Measurements from ENCODE around the gene DTX3.
"Not testable (repeated sequence)": the region's sequence is repeated elsewhere in the genome, so short reads cannot be mapped to it uniquely, and the experiment has no call there.

DTX3 gene

GRCh38 chr12:57606821-57607220 lies 2.2 kb downstream of the DTX3 start:
- no peak for DNase-seq (ENCODE audit: low read depth in 2 of 3, low spot score in 1 of 3)

GRCh38 chr12:57607958-57608663 lies 3.5 kb downstream of the DTX3 start:
- DNase-seq (ENCODE audit: low read depth in 2 of 3, low spot score in 1 of 3): no peak

- DNase-seq (ENCODE audit: low read depth in 2 of 3, low spot score in 1 of 3): no peak
Measured at GRCh38 chr12:57609101-57609780, 4.6 kb downstream of the DTX3 start.

GRCh38 chr12:57609781-57610553 lies 5.3 kb downstream of the DTX3 start:
- DNase-seq (ENCODE audit: low read depth in 2 of 3, low spot score in 1 of 3): no peak

GRCh38 chr12:57610554-57611107 lies 6.0 kb downstream of the DTX3 start:
- no peak for DNase-seq (ENCODE audit: low read depth in 2 of 3, low spot score in 1 of 3)

- peak in 1 of 3 donors; percentile 49 for DNase-seq (ENCODE audit: low read depth in 2 of 3, low spot score in 1 of 3)
Measured at GRCh38 chr12:57611108-57611826, 6.6 kb downstream of the DTX3 start, which contains the start of gene ARHGEF25. TSS of gene ARHGEF25 (plus strand) at chr12:57611435. CDS start at chr12:57611895, 460 bp downstream.

GRCh38 chr12:57611827-57612710 lies 7.4 kb downstream of the DTX3 start:
- DNase-seq (ENCODE audit: low read depth in 2 of 3, low spot score in 1 of 3): no peak

- no peak for DNase-seq (ENCODE audit: low read depth in 2 of 3, low spot score in 1 of 3)
Measured at GRCh38 chr12:57612711-57613426, 8.2 kb downstream of the DTX3 start.

- DNase-seq (ENCODE audit: low read depth in 2 of 3, low spot score in 1 of 3): no peak
Measured at GRCh38 chr12:57613427-57614109, 8.9 kb downstream of the DTX3 start.

- no peak for DNase-seq (ENCODE audit: low read depth in 2 of 3, low spot score in 1 of 3)
Measured at GRCh38 chr12:57614178-57614947, 9.7 kb downstream of the DTX3 start.

- DNase-seq (ENCODE audit: low read depth in 2 of 3, low spot score in 1 of 3): no peak
Measured at GRCh38 chr12:57614948-57615500, 10.4 kb downstream of the DTX3 start.

- no peak for DNase-seq (ENCODE audit: low read depth in 2 of 3, low spot score in 1 of 3)
Measured at GRCh38 chr12:57615637-57616036, 11.0 kb downstream of the DTX3 start.

- no peak for DNase-seq (ENCODE audit: low read depth in 2 of 3, low spot score in 1 of 3)
Measured at GRCh38 chr12:57616383-57617101, 11.9 kb downstream of the DTX3 start.

GRCh38 chr12:57617942-57618341 lies 13.3 kb downstream of the DTX3 start:
- no peak for DNase-seq (ENCODE audit: low read depth in 2 of 3, low spot score in 1 of 3)

- not testable (repeated sequence) for DNase-seq (ENCODE audit: low read depth in 2 of 3, low spot score in 1 of 3)
Measured at GRCh38 chr12:57618431-57618830, 13.8 kb downstream of the DTX3 start.

- DNase-seq (ENCODE audit: low read depth in 2 of 3, low spot score in 1 of 3): no peak
Measured at GRCh38 chr12:57618966-57619433, 14.4 kb downstream of the DTX3 start.
